NOMO-1 treated with dmso at 0.1 percent for 144 hours (cell line): ENCODE results near the gene B3GNT5.

Experiments used
- DNase-seq: peaks from one replicate; lab custom pipeline; 2025; ENCODE audit not compliant: unreplicated experiment; lab: John Stamatoyannopoulos, UW

B3GNT5 gene

GRCh38 chr3:183318877-183319276 lies 65.8 kb downstream of the B3GNT5 start:
- no peak for DNase-seq

GRCh38 chr3:183319371-183319770 lies 66.3 kb downstream of the B3GNT5 start:
- DNase-seq = no peak
